Activated CD4-positive, alpha-beta T cell treated with anti-CD3 and anti-CD28 coated beads for 1 hour (primary cell): ENCODE data around the gene CHRM1.

ENCODE experiments used
- DNase-seq: peaks from one replicate; pipeline ENCODE4 v3.0.0-alpha.2; 2020

The CHRM1 gene

DNA sequence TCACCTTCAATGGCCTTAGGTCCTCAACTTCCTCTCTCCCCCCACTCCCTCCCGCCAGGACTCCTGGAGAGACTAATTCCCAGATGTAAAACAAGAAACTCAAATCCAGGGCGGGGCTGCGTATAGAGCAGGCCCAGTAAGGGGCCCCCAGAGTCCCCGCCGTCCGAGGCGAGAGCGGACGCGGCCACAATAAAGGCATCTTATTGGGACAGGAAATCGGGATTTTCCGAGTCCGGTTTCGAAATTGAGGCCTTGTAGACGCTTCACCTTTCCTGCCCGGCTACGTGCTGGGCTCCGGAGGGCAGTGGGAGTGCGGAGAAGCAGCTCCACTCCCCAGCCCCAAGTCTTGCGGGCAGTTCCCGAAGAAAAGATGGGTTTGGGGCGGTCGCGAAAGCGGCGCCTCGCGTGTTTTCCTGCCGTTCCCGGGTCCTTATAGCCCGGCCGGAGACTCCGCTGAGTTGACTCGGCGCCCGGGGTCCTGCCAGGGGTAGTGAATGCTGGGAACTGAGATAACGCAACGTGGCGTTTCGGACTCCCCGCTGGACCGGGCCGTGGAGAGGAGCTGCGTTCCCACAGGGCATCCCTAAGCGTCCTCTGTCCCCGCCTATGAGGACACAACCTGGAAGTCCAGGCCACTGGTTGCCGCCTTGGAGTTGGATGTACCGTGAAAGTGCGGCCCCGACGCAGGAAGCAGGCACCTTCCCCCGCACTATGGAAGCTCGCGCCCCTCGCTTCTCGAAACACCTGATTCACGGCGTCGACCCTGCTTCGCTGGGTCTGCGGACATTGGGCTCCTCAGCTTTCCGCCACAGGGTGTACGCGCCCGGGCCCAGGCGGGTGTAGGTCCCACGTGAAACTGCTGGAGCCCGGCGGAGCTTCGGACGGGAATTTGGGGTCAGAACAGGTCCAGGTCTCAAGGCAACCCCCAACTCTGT, 4.8 kb upstream of the CHRM1 start:
- no peak for DNase-seq

DNA sequence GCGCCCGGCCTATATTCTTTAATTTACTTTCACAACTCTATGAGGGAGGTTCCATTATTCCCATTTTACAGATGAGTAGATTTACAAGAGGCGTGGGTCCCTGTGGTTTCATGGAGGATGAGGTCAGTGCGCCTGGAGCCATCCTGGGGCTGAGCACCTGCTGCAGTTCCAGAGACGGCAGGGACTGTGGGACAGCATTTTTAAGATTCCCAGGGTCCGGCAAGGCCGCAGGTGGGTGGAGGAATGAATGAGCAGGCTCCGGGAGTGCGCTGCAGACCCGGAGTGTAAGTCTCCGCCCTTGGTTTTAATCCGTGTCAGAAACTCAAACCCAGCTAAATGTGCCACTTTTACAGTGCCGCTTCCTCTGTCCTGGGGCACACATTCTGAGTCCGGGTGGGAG, 4.1 kb upstream of the CHRM1 start:
- DNase-seq, result no peak

DNA sequence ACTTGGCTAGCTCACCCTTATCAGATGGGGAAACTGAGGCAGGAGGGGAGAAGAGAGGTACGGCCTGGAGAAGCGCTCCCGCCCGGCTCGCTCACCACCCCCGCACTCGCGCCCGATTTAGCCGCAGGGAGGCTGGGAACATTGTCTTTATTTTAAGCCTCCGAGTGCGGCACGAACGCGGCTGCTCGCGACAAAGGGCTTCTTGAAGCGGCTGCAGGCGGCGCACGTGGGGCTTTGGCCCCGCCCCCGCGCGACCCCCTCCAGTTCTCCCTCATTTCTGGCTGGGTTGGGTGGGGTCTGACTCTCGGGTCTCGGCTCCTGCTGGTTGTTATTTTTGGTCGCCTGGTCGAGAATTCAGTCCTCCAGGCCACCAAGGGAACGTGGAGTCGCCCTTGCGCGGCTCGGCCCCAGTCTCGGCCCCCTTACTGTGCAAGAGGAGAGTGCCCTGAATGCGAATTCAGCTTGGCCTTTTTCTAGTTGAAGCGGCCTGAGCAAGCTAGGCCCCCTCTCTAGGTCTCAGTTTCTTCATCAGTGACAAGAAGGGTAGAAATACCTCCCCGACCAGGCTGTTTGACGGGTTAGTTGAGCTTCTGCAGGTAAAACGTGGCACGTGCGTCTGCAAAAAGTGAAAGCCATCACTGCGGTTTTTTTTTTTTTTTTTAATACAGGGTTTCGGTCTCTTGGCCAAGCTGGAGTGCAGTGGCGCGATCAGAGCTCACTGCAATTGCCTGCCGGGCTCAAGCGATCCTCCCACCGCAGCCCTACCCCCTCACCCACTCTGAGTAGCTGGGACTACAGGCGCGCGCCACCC, 2.6 kb upstream of the CHRM1 start:
- no peak for DNase-seq

DNA sequence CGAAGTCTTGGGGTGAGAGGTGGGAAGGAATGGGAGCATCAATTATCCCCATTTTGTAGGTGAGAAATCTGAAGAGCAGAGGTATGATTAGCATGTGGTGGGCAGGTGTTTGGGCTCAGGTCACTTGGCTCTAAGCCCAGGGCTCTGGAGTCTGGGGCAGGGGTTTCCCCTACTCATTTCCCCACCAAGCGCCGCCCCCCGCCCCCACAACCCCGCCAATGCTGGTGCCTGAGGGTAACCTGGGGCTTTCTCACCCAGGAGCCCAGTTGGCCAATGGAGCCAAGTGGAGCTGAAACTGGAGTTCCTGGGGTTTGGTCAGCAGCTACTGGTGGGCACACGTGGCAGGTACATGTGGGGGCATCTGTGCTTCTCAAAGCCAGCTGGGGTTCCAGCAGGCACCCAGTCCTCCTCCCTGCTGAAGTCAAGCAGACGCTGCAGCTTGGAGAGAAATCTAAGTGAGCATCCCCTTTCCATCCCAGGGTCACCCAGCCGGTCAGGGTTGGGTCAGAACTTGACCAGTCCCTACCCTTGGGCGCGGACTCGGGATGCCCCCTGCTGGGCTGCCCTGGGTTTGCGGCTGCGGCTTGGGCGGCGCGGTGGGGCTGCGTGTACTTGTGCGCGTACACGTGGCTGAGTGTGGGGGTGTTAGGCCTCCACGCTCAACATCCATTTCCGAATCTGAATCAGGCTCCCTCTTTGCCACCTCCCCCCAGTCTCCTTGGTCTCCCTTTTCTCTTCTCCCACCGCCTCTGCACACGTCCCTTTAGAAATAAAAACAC, 1.7 kb upstream of the CHRM1 start:
- DNase-seq, result no peak

DNA sequence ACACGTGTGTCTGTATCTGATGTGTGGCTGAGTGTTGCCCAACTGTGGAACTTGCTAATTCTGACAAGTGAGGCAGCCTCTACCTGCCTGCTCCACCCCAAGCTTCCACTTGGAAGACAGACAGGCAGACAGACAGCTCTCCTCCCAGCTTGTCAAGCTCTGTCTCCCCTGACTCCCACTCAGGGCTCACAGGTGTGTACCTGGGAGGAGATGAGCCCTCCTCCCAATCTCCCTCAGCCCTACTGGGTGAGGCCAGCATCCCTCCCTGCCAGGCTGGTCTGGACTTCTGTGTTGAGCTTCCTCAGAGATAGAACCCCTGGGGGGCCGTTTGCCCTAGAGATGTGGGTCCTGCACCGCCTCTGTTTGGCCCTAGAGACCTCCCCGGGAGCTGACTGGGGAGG, 1.0 kb upstream of the CHRM1 start:
- no peak for DNase-seq

DNA sequence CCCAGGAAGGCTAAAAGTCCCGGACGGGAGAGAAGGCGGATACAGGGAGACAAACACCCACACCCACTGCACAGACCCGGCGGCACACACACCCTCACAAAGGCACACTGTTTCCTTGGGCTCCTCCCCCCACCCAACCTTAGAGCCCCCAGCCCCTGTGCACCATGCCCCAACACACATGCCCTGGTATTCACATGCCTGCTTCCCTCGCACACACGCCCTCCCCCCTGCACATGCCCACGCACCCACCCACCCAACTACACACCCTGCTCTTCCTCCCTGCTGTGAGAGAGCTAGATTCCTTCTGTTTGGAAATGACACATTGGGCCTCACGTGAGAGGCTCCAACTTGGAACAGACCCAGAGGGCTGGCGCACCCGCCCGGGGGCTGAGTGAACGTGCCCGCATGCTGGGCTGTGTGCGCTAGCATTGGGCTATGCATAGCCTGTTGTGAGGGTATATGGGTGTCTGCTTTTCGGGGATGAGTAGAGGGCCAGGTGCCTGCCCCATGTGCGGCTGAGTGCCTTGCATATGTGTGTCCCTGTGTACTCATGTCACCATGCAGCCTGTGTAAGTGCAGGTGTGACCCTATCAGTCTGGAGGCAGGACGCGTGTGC, 518 bp upstream of the CHRM1 start:
- no peak for DNase-seq

DNA sequence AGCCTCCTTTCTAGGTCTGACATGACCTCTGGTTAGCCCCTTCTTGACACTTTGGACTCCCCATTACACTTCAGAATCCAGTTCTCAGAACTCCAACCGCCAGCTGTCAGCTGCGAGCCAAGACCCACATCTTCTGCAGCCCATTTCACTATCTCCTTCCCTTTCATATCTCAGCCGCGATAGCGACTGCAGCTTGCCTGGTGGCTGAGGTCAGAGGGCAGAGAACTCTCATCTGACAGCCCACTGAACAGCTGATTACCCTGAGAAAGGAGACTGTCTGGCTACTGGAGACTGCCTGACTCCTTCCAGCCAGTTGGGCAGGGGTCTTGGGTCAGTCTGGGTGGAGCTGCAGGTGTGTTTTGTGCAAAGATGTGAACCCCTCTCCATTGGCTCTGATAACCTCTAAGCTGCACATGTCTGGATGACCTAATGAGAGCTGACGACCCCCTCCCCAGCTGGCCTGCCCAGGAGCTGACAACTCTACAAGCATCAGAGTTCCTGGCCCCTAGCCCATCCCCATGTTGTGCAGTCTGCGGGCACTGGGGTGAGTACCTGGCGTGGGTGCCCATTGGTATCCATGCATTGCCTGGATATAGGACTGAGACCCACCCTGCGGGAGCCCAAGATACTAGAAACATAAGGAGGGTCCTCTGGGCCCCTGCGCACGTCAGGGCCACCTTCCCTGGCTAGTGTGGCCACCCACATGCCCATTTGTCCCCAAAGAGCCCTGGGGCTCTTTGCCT, 1.1 kb downstream of the CHRM1 start:
- DNase-seq, result no peak

DNA sequence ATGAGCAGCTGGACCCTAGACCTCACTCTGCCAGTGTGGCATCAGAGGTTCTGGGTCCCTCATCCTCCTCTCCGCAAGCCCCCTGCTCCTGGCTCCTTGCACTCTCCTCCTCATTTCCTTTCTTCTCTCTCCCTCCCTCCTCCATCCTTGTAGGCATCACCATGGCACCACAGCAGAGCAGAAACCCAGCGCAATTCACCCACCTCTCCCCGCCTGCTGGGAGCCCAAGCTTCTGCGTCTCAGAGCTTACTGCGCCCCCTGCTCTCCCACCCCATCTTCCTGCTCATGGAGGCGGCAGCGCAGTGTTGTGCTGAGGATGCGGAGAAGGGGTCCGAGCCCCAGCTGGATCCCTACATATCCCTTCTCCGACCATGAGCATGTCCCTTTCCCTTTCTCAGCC, 1.7 kb downstream of the CHRM1 start:
- no peak for DNase-seq

DNA sequence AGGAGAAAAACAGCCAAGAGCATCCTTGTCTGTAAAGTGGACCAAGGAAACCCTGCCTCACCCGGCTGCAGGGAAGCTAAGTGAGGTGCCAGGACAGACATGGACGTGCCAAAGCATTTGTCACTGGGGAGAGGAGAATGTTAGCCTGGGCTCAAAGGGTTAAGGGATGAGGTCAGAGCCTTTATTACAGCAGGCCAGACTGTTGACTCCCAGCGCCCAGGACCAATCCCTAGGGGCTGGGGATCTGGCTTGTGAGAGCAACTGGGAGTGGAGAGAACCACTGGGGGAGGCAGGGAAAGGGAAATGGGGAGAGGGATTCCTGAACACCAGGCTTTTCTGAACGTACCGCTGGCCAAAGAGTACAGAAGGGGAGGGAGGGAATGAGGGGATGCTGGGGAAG, 2.6 kb downstream of the CHRM1 start:
- no peak for DNase-seq

DNA sequence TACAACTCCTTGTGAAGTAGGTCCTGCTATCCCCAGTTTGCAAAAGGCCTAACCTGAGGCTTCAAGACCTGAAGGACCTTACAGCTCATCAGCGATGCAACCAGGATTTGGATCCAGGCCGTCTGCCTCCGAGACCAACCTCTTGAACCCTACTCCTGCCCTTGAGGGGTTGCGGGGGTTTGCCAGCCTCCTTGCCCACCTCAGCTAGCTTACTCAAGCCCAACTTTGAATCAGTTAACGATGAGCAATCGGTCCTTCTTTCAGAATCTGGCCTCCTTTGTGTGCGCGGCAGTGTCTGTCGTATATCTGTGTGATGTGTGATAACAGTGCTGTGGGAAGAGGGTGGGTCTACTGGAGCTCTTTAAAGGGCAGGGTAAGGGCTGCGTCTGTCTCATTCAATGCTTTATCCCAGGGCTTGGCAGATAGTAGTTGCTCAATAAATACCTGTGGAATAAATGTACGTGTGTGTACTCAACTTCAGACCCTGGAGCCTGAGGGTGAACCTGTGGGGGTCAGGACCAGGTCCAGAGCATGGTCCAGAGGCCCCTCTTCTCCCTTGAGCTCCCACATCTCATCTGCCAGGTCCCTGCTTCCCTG, 3.2 kb downstream of the CHRM1 start:
- DNase-seq, result no peak

DNA sequence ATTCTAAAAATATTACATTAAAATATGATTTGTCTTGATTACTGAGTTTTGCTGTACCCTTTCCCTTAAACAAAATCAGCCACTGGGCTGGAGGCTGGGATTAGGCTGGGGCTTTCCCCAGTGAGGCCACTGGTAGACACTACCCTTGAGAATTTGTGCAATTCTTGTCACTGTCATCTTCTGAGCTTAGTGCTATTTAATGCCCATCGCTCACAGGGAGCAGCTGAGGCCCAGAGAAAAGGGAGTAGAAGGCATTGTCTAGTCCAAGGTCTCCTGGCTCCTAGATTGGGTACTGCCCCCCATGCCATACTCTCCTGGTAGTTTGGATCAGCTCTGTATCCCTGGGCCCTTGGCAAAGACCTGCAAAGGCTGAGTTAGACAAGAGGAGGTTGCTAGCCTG, 6.7 kb downstream of the CHRM1 start:
- DNase-seq, result no peak

DNA sequence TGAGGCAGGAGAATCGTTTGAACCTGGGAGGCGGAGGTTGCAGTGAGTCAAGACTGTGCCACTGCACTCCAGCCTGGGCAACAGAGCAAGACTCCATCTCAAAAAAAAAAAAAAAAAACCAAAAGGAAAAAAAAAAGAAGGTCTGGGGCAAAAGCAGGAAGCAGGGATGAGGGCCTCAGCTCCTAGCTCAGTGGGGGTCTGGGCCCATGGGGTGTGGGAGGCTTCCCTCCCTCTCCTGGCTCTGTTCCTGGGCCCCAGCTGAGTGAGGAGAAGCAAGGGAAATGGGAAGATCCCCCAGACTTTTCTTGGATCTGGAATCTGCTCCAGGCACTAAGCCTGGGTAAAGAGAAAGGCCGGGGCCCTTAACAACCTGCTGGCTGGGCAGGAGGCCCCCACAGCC, 8.9 kb downstream of the CHRM1 start:
- no peak for DNase-seq

DNA sequence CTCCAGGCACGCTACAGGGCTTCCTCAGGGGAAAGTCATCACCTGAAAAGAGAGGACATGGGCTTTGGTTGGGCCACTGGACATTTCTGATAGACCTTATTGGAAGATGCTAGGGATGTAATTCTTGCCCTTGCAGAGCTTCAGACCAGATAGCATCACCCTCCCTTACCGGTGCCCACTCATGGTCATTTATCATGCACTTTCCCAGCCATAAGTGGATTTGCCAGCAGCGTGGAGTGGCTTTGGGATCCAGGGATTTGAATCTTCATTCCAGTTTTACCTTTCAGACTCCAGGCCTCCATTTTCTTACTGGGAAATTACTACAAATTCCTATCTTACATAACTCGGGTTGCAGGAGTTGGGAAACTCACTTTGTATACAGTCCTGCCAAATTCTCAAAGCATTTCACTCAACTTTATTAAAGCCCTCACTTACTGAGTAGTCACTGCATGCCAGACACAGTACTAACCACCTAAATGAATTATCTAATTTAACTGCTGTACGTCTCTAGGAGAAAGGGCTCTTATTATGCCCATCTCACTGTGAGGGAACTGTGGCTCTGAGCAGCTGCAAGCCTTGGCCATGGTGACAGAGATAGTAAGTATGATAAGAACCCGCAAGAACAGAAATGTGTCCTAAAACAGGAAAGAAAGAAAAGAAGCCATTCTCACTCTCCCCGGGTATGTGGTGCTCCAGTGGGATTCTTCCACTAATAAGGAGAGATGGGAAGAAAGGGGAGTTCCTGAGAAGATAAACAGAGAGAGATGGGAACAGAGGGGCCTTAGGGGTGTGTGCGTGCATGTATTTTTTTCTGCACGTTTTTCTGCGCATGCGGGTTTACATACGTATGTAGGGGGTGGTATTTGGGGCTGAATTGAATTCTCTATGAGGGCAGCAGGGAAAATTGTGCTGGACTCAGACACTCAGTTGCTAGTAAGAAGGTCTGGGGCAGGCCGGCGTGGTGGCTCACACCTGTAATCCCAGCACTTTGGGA, 9.7 kb downstream of the CHRM1 start:
- DNase-seq, result no peak

DNA sequence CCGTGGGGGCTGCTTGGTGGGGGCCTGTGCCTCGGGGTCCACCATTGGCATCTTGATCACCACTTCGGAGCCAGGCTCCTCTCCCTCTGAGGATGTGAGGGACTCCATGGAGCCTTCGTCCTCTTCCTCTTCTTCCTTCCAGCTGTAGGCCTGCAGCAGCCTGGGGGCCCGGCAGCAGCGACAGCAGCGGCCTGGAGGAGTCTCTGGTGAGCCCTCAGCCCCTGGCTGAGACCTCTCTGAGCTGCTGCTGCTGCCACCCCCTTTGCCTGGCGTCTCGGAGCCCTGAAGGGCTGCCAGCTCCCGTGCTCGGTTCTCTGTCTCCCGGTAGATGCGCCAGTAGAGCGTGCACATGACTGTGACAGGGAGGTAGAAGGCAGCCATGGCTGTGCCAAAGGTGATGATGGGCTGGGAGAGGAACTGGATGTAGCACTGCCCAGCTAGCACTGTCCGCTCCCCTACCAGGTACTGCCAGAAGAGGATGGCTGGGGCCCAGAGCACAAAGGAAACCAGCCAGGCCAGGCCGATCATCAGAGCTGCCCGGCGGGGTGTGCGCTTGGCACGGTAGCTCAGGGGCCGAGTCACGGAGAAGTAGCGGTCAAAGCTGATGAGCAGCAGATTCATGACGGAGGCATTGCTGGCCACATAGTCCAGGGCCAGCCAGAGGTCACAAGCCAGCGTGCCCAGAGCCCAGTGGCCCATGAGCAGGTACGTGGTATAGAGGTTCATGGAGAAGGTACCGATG, 10.9 kb downstream of the CHRM1 start:
- DNase-seq, result no peak

DNA sequence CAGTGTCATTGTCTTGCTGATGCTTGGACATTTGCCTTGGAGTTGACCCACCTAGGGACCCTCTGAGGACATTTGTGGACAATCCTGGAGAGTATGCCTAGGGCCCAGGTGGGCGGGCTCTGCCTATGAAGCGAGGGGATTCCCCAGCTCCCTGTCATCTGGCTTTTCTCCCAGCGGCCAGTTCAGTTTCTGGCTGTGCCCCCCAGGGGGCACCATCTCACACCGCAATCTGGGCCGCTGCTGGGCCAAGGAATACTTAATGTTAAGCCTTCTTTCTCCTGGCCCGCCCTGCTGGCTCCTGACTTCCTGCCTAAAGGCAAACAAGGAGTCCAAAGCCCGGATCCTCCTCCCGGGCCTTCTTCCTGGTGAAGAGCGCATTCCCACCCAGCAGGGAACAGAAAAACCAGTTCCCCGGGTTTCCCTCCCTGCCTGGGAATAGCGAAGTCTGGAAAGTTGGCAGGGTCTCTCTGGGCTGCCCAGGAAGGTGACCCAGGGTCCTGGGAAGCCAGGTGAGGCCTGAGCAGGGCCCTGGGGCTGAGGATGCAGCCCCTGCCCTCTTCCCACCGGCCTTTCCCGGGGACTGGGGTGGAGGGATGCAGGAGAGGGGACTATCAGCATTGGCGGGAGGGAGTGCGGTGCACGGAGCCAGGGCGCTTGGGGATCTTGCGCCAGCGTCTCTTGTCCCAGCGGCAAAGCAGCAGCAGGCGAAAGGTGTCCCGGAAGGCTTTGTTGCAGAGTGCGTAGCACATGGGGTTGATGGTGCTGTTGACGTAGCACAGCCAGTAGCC, 11.9 kb downstream of the CHRM1 start:
- no peak for DNase-seq

DNA sequence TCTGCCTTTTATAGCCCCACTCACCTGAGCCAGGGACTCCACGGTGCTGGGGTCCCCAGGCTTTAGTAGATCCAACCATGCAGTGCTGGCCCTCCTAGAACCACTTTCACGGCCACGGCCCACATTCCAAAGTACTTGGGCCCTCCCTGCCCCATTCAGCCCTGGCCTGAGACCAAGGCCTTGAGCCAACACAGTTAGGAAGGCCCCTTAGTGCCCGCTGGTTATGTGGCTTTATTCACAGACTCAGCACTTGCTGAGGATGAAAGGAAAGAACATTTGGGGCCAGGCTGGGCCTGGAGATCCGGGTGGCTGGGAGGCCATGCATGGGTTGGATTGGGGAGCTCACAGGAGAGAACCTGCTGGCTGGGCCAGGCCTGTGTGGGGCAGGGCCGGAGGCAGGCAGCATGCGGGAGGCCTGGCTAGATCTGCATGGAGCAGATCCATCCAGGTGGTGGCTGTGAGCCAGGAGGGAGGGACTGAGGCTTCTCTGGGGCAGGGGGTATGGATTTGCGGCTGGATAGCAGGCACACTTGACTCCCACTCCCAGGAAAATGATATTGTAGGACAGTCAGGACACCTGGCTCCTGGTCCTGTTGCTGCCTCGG, 12.6 kb downstream of the CHRM1 start:
- no peak for DNase-seq

DNA sequence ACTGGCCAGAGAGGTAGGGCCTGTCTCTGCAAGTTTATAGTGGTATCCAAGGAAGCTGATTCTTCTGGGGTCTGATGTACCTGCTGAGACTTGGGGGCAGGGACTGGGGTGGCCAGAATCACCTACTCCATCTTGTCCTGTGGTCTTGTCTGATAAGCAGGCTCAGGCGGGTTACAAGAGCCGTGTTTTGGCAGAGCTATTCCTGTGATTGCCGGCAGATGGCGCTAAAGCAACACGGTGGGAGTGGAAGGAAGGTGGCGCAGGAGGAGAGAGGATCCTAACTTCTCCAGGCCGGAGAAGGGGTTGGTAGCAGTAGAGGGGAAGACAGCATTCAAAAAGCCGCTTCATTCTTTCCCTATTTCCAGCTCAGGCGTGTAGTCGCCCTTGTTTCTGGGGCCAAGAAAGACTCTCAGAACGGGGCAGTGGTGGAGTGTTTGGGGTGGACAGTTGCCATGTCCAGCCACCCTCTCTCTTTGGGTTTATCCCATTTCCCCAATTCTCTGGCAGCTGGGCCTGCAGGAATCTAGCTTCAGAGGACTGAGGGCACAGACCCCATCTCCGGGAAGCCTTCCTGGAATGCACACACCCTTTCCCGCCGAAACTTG, 15.1 kb downstream of the CHRM1 start:
- peak; percentile 71 for DNase-seq

DNA sequence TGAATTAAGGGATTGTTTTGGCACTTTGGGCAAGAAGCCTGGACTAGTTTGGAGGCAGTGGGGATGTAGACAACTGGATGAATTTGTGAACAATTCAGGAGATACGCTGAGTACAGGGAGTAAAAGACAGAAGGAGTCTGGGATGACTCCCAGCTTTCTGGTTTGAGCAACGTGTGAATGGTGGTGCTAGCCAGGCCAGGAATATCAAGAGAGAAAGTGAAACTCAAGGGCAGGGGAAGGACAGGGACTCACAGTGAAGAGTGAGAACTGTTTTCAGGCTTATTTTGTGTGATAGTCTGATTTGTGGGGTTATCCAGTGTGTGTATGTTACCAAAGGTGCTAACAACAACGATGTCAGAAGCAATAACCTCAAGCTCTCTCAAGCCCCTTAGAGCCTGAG, 15.9 kb downstream of the CHRM1 start:
- DNase-seq, result no peak
